Measurements from ENCODE around the gene CFAP20DC.

CFAP20DC gene

GRCh38 chr3:59006634-59007517 lies 42.9 kb downstream of the CFAP20DC start:
- TF ChIP-seq CTCF (IDR thresholded peaks at IDR 0.05; ENCODE audit: borderline replicate concordance, control extremely low read depth, extremely low read depth, insufficient read depth, missing control alignments) = no peak
- in situ Hi-C loops (cut with MboI; ENCODE audit: low sequenced_read_pairs, unreplicated experiment) = no loop called here
- DNase-seq (ENCODE audit: low spot score) = no peak

GRCh38 chr3:59001675-59002074 lies 48.1 kb downstream of the CFAP20DC start:
- in situ Hi-C loops (cut with MboI; ENCODE audit: low sequenced_read_pairs, unreplicated experiment) = no loop called here
- no peak for DNase-seq (ENCODE audit: low spot score)
- no peak for TF ChIP-seq CTCF (IDR thresholded peaks at IDR 0.05; ENCODE audit: borderline replicate concordance, control extremely low read depth, extremely low read depth, insufficient read depth, missing control alignments)

- TF ChIP-seq CTCF (IDR thresholded peaks at IDR 0.05; ENCODE audit: borderline replicate concordance, control extremely low read depth, extremely low read depth, insufficient read depth, missing control alignments) = no peak
- DNase-seq (ENCODE audit: low spot score) = no peak
- in situ Hi-C loops (cut with MboI; ENCODE audit: low sequenced_read_pairs, unreplicated experiment) = no loop called here
These were observed 50.1 kb downstream of the CFAP20DC start for GRCh38 chr3:58999774-59000160.

GRCh38 chr3:58999134-58999773 lies 50.6 kb downstream of the CFAP20DC start:
- TF ChIP-seq CTCF (IDR thresholded peaks at IDR 0.05; ENCODE audit: borderline replicate concordance, control extremely low read depth, extremely low read depth, insufficient read depth, missing control alignments) = no peak
- DNase-seq (ENCODE audit: low spot score) = no peak
- in situ Hi-C loops (cut with MboI; ENCODE audit: low sequenced_read_pairs, unreplicated experiment) = no loop called here

- DNase-seq (ENCODE audit: low spot score) = no peak
- in situ Hi-C loops (cut with MboI; ENCODE audit: low sequenced_read_pairs, unreplicated experiment) = no loop called here
- TF ChIP-seq CTCF (IDR thresholded peaks at IDR 0.05; ENCODE audit: borderline replicate concordance, control extremely low read depth, extremely low read depth, insufficient read depth, missing control alignments) = no peak
These were observed 51.2 kb downstream of the CFAP20DC start for GRCh38 chr3:58998476-58999117.

GRCh38 chr3:58996730-58997129 lies 53.1 kb downstream of the CFAP20DC start:
- no peak for TF ChIP-seq CTCF (IDR thresholded peaks at IDR 0.05; ENCODE audit: borderline replicate concordance, control extremely low read depth, extremely low read depth, insufficient read depth, missing control alignments)
- DNase-seq (ENCODE audit: low spot score) = no peak
- in situ Hi-C loops (cut with MboI; ENCODE audit: low sequenced_read_pairs, unreplicated experiment) = no loop called here

All from GM13976 (cell line).